Activated naive CD4-positive, alpha-beta T cell treated with anti-CD3 and anti-CD28 coated beads, Interleukin-2, amount 50 U/mL, for 16 hours (primary cell): ENCODE data around the gene FAM114A1.
"Not testable (repeated sequence)": the region's sequence is repeated elsewhere in the genome, so short reads cannot be mapped to it uniquely, and the experiment has no call there.

ENCODE experiments used
- DNase-seq: peaks from one replicate; pipeline ENCODE4 v3.0.0-alpha.2; 2020

FAM114A1 gene

GRCh38 chr4:38941906-38942305, 74.3 kb downstream of the FAM114A1 start:
- DNase-seq: not testable (repeated sequence)

- DNase-seq: no peak
These were observed 75.7 kb downstream of the FAM114A1 start for GRCh38 chr4:38943343-38943742.

GRCh38 chr4:38944440-38944839, 76.8 kb downstream of the FAM114A1 start:
- DNase-seq: no peak

- DNase-seq: no peak
These were observed 79.3 kb downstream of the FAM114A1 start for GRCh38 chr4:38946919-38947318.

- no peak for DNase-seq
These were observed 80.9 kb downstream of the FAM114A1 start for GRCh38 chr4:38948551-38948950.

- DNase-seq: no peak
These were observed 81.9 kb downstream of the FAM114A1 start for GRCh38 chr4:38949411-38950051.

GRCh38 chr4:38950159-38950558, 82.6 kb downstream of the FAM114A1 start:
- no peak for DNase-seq

GRCh38 chr4:38950734-38951133, 83.1 kb downstream of the FAM114A1 start:
- no peak for DNase-seq

GRCh38 chr4:38951598-38951997, 84.0 kb downstream of the FAM114A1 start:
- no peak for DNase-seq

- DNase-seq: no peak
These were observed 84.4 kb downstream of the FAM114A1 start for GRCh38 chr4:38952017-38952416.

- no peak for DNase-seq
These were observed 87.1 kb downstream of the FAM114A1 start for GRCh38 chr4:38954727-38955126.

- DNase-seq: no peak
These were observed 88.4 kb downstream of the FAM114A1 start for GRCh38 chr4:38955957-38956356.

GRCh38 chr4:38957261-38957815, 89.7 kb downstream of the FAM114A1 start:
- DNase-seq: no peak

GRCh38 chr4:38957893-38958292, 90.3 kb downstream of the FAM114A1 start:
- DNase-seq: no peak

- DNase-seq: no peak
These were observed 91.0 kb downstream of the FAM114A1 start for GRCh38 chr4:38958453-38959190.

GRCh38 chr4:38959248-38959647, 91.6 kb downstream of the FAM114A1 start:
- not testable (repeated sequence) for DNase-seq

- DNase-seq: no peak
These were observed 97.6 kb downstream of the FAM114A1 start for GRCh38 chr4:38964942-38965775.

GRCh38 chr4:38965866-38966265, 98.3 kb downstream of the FAM114A1 start:
- no peak for DNase-seq

GRCh38 chr4:38967260-38968095, 99.9 kb downstream of the FAM114A1 start:
- no peak for DNase-seq

- no peak for DNase-seq
These were observed 101.1 kb downstream of the FAM114A1 start for GRCh38 chr4:38968668-38969067.

- no peak for DNase-seq
These were observed 108.7 kb downstream of the FAM114A1 start for GRCh38 chr4:38976308-38976707.

- DNase-seq: no peak
These were observed 111.5 kb downstream of the FAM114A1 start for GRCh38 chr4:38979081-38979480.
